Ishikawa (cell line): ENCODE measurements around the gene PID1.

Source experiments
- CEBPB ChIP-seq: IDR thresholded peaks from 2 replicates; pipeline ENCODE4 v1.6.1; 2012
- EP300 ChIP-seq: IDR thresholded peaks from 2 replicates; pipeline ENCODE4 v1.6.1; 2012; ENCODE audit warnings: borderline replicate concordance
- TAF1 ChIP-seq: IDR thresholded peaks from 2 replicates; pipeline ENCODE4 v1.6.1; 2012; ENCODE audit warnings: low read depth, mild to moderate bottlenecking
- TEAD4 ChIP-seq: IDR thresholded peaks from 2 replicates; pipeline ENCODE4 v1.6.1; 2012

GRCh38 chr2:229231885-229232284, 39.2 kb downstream of the PID1 start:
- no peak for TF ChIP-seq TAF1
- no peak for TF ChIP-seq TEAD4
- TF ChIP-seq EP300, result no peak
- no peak for TF ChIP-seq CEBPB
